HepG2 (cell line): ENCODE measurements around the gene CD24. TPM values are rescaled to one million over a fixed set of nuclear protein-coding genes. Genes with fewer than 3 reads are reported as not detected.

Experiments used
- ATAC-seq: fragments of 200-7000 bp; cut with Tn5 transposase; 3 replicates; pipeline ENCODE4 v1.9.1; 2020; ENCODE audit warnings: mild to moderate bottlenecking, moderate library complexity
- BruUV-seq: library from RNA; stranded (reverse); fragments of 400-500 nt; replicated peaks from 2 replicates; lab custom pipeline; 2021; lab: Mats Ljungman, UMichigan
- CTCF ChIA-PET: fragments of 300-600 bp; formaldehyde crosslinking; extraction: SDS; loops from one replicate; lab custom pipeline; 2021; ENCODE audit warnings: low total read pairs, inconsistent platforms, low intra/inter-chr PET ratio; lab: Yijun Ruan, JAX
- POLR2A ChIA-PET: fragments of 350-600 bp; sonication (Branson Sonifier 250); formaldehyde crosslinking; loops from one replicate; lab custom pipeline; 2020; ENCODE audit warnings: antibody characterized with exemption, inconsistent platforms; lab: Yijun Ruan, JAX
- DNase-seq: peaks from one replicate; pipeline ENCODE4 v3.0.0-alpha.2; 2015; ENCODE audit warnings: low spot score
- FAIRE-seq: peaks from 3 replicates; lab custom pipeline; 2011; peaks lifted over from hg19 to GRCh38; lab: Jason Lieb, UNC
- H2AFZ ChIP-seq: one replicate; pipeline ENCODE4 v1.6.1; 2011; ENCODE audit warnings: low read length, inconsistent platforms
- H3K27ac ChIP-seq: fragments of 300-600 bp; 3 replicates; pipeline ENCODE4 v1.8.0; 2011; ENCODE audit warnings: mixed run types, mild to moderate bottlenecking, mixed read lengths, low read length, inconsistent platforms; ENCODE audit not compliant: insufficient read depth; ENCODE audit errors: extremely low read length
- H3K27me3 ChIP-seq, 2 experiments: fragments of 200-600 bp in 1 of 2; 2 replicates in 1 of 2; 3 replicates in 1 of 2; pipeline versions ENCODE4 v1.6.0 to v1.8.0; 2011; ENCODE audit warnings: low read length in 2 of 2, mild to moderate bottlenecking in 2 of 2, moderate library complexity in 2 of 2, inconsistent platforms in 1 of 2; ENCODE audit not compliant: insufficient read depth in 2 of 2, control insufficient read depth in 1 of 2
- H3K36me3 ChIP-seq, 2 experiments: fragments of 200-600 bp in 1 of 2; replicated peaks in 1 of 2; 2 replicates in 1 of 2; 3 replicates in 1 of 2; pipeline versions ENCODE4 v1.5.1 to v1.8.0; 2011; ENCODE audit warnings: low read length in 2 of 2, inconsistent platforms in 1 of 2; ENCODE audit not compliant: insufficient read depth in 2 of 2, control insufficient read depth in 1 of 2
- H3K4me1 ChIP-seq: 2 replicates; pipeline ENCODE4 v1.5.1; 2012; ENCODE audit warnings: low read length, inconsistent platforms; ENCODE audit not compliant: insufficient read depth
- H3K4me2 ChIP-seq: 2 replicates; pipeline ENCODE4 v1.6.0; 2011; ENCODE audit warnings: low read depth, low read length, inconsistent platforms
- H3K4me3 ChIP-seq, 3 experiments: fragments of 200-600 bp in 1 of 3; sonication (generic), shearing (Covaris generic) in 1 of 3; replicated peaks in 1 of 3; 2 replicates each; pipeline ENCODE4 v1.5.1; 2011 to 2016; ENCODE audit warnings: low read length in 3 of 3, inconsistent platforms in 2 of 3, low read depth in 2 of 3, mild to moderate bottlenecking in 2 of 3, control low read depth in 1 of 3, mixed read lengths in 1 of 3; ENCODE audit not compliant: insufficient read depth in 1 of 3
- H3K79me2 ChIP-seq: one replicate; pipeline ENCODE4 v1.6.1; 2011; ENCODE audit warnings: low read length, inconsistent platforms; ENCODE audit not compliant: insufficient read depth
- H3K9ac ChIP-seq: 2 replicates; pipeline ENCODE4 v1.6.0; 2011; ENCODE audit warnings: mild to moderate bottlenecking, low read depth, low read length, inconsistent platforms; ENCODE audit not compliant: insufficient read depth
- H3K9me3 ChIP-seq: 2 replicates; pipeline ENCODE4 v1.5.1; 2012; ENCODE audit warnings: mild to moderate bottlenecking, low read length
- H4K20me1 ChIP-seq: 2 replicates; pipeline ENCODE4 v1.6.0; 2011; ENCODE audit warnings: inconsistent platforms, mild to moderate bottlenecking, low read length, moderate library complexity; ENCODE audit not compliant: insufficient read depth
- AHDC1 ChIP-seq: sonication (generic); formaldehyde crosslinking; IDR thresholded peaks from 2 replicates; pipeline ENCODE4 v1.5.1; 2020; ENCODE audit warnings: mild to moderate bottlenecking, missing genetic modification reagents, borderline replicate concordance
- HHEX ChIP-seq: IDR thresholded peaks from 2 replicates; pipeline ENCODE4 v1.6.1; 2016; ENCODE audit warnings: control low read depth
- KDM2A ChIP-seq: sonication (generic); formaldehyde crosslinking; IDR thresholded peaks from 2 replicates; pipeline ENCODE4 v1.4.0; 2020; ENCODE audit warnings: low read depth, missing genetic modification reagents, borderline replicate concordance
- MYC ChIP-seq: sonication (generic); formaldehyde crosslinking; IDR thresholded peaks from 2 replicates; pipeline ENCODE4 v1.9.0; 2021; ENCODE audit warnings: missing genetic modification reagents, borderline replicate concordance
- TP53 ChIP-seq: sonication (generic); formaldehyde crosslinking; conservative IDR thresholded peaks from 2 replicates; pipeline ENCODE4 v1.4.0; 2020; ENCODE audit warnings: missing genetic modification reagents
- ZBTB21 ChIP-seq: sonication (generic); formaldehyde crosslinking; IDR thresholded peaks from 2 replicates; pipeline ENCODE4 v1.4.0; 2020; ENCODE audit warnings: missing genetic modification reagents
- ZBTB7B ChIP-seq: sonication (generic); formaldehyde crosslinking; IDR thresholded peaks from 2 replicates; pipeline ENCODE4 v1.4.0; 2020; ENCODE audit warnings: missing genetic modification reagents
- ZNF841 ChIP-seq: sonication (generic); formaldehyde crosslinking; IDR thresholded peaks from 2 replicates; pipeline ENCODE4 v1.8.1; 2023; ENCODE audit warnings: missing genetic modification reagents, borderline replicate concordance
- WGBS: methylation state at CpG from one replicate; pipeline ENCODE4 v1.1.6; 2017; ENCODE audit warnings: low lambda C conversion rate; 5-methylcytosine and 5-hydroxymethylcytosine counted together
- in situ Hi-C: cut with HindIII; loops from 2 replicates; pipeline ENCODE4 v1.10.0; 2017; ENCODE audit warnings: low pct_unique_long_range_greater_than_20kb; ENCODE audit not compliant: extremely low pct_ligation_motif_present
- intact Hi-C: fragments of 100-400 bp; cut with micrococcal nuclease; formaldehyde crosslinking; loops from one replicate; pipeline ENCODE4 v1.10.0; 2022; ENCODE audit not compliant: unreplicated experiment
- polyA plus RNA-seq, 8 experiments: library from polyadenylated mRNA; depleted of rRNA in 3 of 8; stranded (reverse) in 7 of 8; unstranded in 1 of 8; fragments of >200 nt; fragmentation: Illumina TruSeq in 4 of 8; extraction: Trizol in 4 of 8; gene quantifications; 2 replicates each; pipeline versions ENCODE4 v1.2.1 to v1.2.3, GENCODE V29; 2011 to 2016; ENCODE audit warnings: low read depth in 4 of 8, missing spikeins in 1 of 8, mixed read lengths in 1 of 8; ENCODE audit not compliant: insufficient read depth in 1 of 8
- total RNA-seq, 5 experiments: library from RNA; depleted of rRNA; stranded (reverse); fragments of >200 nt; fragmentation: Illumina TruSeq; extraction: Trizol; gene quantifications; 2 replicates each; pipeline ENCODE4 v1.2.3, GENCODE V29; 2016; ENCODE audit warnings: low read depth in 1 of 5
- TF ChIP-seq, protein P1 (sequence below): sonication (generic); formaldehyde crosslinking; IDR thresholded peaks from 2 replicates; pipeline ENCODE4 v1.5.0; 2020; ENCODE audit warnings: missing genetic modification reagents

Gene CD24
- total and polyA plus RNA-seq, 2 of the 13 experiments (the other 11 are each of a cell fraction or from before 2014, with no cell fraction given), result 11.3 to 30.5 TPM

GRCh38 chr6:106975738-106976064, 1.2 kb upstream of the CD24 start:
- ChIA-PET CTCF (interaction anchor here (1.0 kb wide), 1 partner anchor 367 kb away, joined by 3 read pairs; no protein-coding TSS in a partner anchor), POLR2A (no interaction called here)
- ATAC-seq, result no peak; the same call in 2 of the 3 replicates

GRCh38 chr6:106974999-106975737, 639 bp upstream of the CD24 start:
- no peaks in the 10 kb centered on the region for H4K20me1 ChIP-seq
- no peaks in the 10 kb centered on the region for H3K36me3 ChIP-seq
- peaks cover 34% of the 10 kb centered on the region for H3K4me1 ChIP-seq
- ATAC-seq (peak; percentile 93), DNase-seq (no peak), FAIRE-seq (no peak)
- H3K9me3 ChIP-seq, result no peaks in the 10 kb centered on the region
- no peak overlapping the region for H3K27ac ChIP-seq
- WGBS, result under 1% methylated on average over 25 of the region's 90 CpGs
- peak overlapping the region; percentile 64 for H3K9ac ChIP-seq
- POLR2A ChIA-PET, result no interaction called here
- H3K4me2 ChIP-seq, result peak overlapping the region; percentile 85
- peaks cover 0 to 17% of the 10 kb centered on the region in 2 experiments; a peak in 3 of 5 replicates for H3K27me3 ChIP-seq
- intact Hi-C loops (loop anchor here (1.0 to 10.0 kb wide), 4 partner anchors 90 to 348 kb away; partner anchors contain the start of genes QRSL1 and RTN4IP1), in situ Hi-C loops (loop anchor here (5.0 to 25.0 kb wide), 4 partner anchors 88 to 638 kb away; partner anchors contain the start of gene ATG5)
- H3K79me2 ChIP-seq, result peaks cover 2% of the 10 kb centered on the region
- no peak overlapping the region for H2AFZ ChIP-seq
- no TSS peak for BruUV-seq
- peak overlapping the region; percentile 63 to 86 (median 77) for H3K4me3 ChIP-seq
- CTCF ChIA-PET, result interaction anchor here (1.0 kb wide), 1 partner anchor 367 kb away, joined by 3 read pairs; no protein-coding TSS in a partner anchor
- TF ChIP-seq KDM2A (CRISPR knock-in tag) (peak; percentile 46; the same call in 1 of the 2 replicates), ZNF841 (CRISPR knock-in tag) (no peak), AHDC1 (no peak), HHEX (no peak), MYC (CRISPR knock-in tag) (peak; percentile 51; the same call in 1 of the 2 replicates), TP53 (CRISPR knock-in tag) (no peak), ZBTB7B (CRISPR knock-in tag) (no peak)
- TF ChIP-seq, protein P1, sequence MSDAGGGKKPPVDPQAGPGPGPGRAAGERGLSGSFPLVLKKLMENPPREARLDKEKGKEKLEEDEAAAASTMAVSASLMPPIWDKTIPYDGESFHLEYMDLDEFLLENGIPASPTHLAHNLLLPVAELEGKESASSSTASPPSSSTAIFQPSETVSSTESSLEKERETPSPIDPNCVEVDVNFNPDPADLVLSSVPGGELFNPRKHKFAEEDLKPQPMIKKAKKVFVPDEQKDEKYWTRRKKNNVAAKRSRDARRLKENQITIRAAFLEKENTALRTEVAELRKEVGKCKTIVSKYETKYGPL (CRISPR knock-in tag), result no peak

More at GRCh38 chr6:106975738-106976064, 1.2 kb upstream of the CD24 start:
- peak overlapping the region; percentile 63 to 86 (median 77) for H3K4me3 ChIP-seq
- no TSS peak for BruUV-seq
- in situ Hi-C loops, result loop anchor here (10.0 to 25.0 kb wide), 3 partner anchors 171 to 638 kb away; partner anchors contain the start of gene ATG5
- TF ChIP-seq ZBTB21 (CRISPR knock-in tag), result no peak
- DNase-seq (no peak), FAIRE-seq (no peak)
- intact Hi-C loops, result loop anchor here (1.0 to 10.0 kb wide), 4 partner anchors 91 to 348 kb away; partner anchors contain the start of genes QRSL1 and RTN4IP1
- H3K4me2 ChIP-seq, result peak overlapping the region; percentile 85
- H3K36me3 ChIP-seq, result no peaks in the 10 kb centered on the region
- peaks cover 2% of the 10 kb centered on the region for H3K79me2 ChIP-seq
- WGBS, result under 1% methylated on average over 11 of the region's 12 CpGs
- no peak overlapping the region for H3K9ac ChIP-seq
- H3K9me3 ChIP-seq, result no peaks in the 10 kb centered on the region
- no peak overlapping the region for H2AFZ ChIP-seq
- no peak overlapping the region for H3K27ac ChIP-seq
- H4K20me1 ChIP-seq, result no peaks in the 10 kb centered on the region
- H3K4me1 ChIP-seq, result peaks cover 34% of the 10 kb centered on the region
- peaks cover 0 to 17% of the 10 kb centered on the region in 2 experiments; a peak in 3 of 5 replicates for H3K27me3 ChIP-seq
